Endothelial cell of umbilical vein (primary cell): ENCODE data around the gene CBFA2T3. TPM values are rescaled to one million over a fixed set of nuclear protein-coding genes. Genes with fewer than 3 reads are reported as not detected.

Experiments
- BruUV-seq: library from RNA; stranded (reverse); fragments of 400-500 nt; replicated peaks from 2 replicates; lab custom pipeline; 2021; lab: Mats Ljungman, UMichigan
- CTCF ChIA-PET: fragments of 300-600, 350-600 bp; sonication (Branson Sonifier 250); formaldehyde crosslinking; loops from one replicate; lab custom pipeline; 2021; ENCODE audit warnings: antibody characterized with exemption, inconsistent platforms; lab: Charles Lee
- POLR2A ChIA-PET: fragments of 300-600, 350-600 bp; sonication (Branson Sonifier 250); formaldehyde crosslinking; loops from one replicate; lab custom pipeline; 2021; ENCODE audit warnings: antibody characterized with exemption, inconsistent platforms; lab: Charles Lee
- DNase-seq: peaks from one replicate; pipeline ENCODE4 v3.0.0-alpha.2; 2011; ENCODE audit warnings: low read depth, low spot score
- FAIRE-seq: peaks from 2 replicates; lab custom pipeline; 2011; peaks lifted over from hg19 to GRCh38; lab: Jason Lieb, UNC
- H2AFZ ChIP-seq: 2 replicates; pipeline ENCODE4 v1.6.0; 2012; ENCODE audit warnings: low read depth, low read length, control low read depth, inconsistent platforms
- H3K27ac ChIP-seq: 2 replicates; pipeline ENCODE4 v1.5.1; 2011; ENCODE audit warnings: low read depth, mild to moderate bottlenecking, control low read depth, low read length, moderate library complexity; ENCODE audit not compliant: insufficient read depth
- H3K27me3 ChIP-seq, 2 experiments: 2 replicates each; pipeline versions ENCODE4 v1.6.0 to v1.6.1; 2011; ENCODE audit warnings: low read length in 2 of 2, mixed read lengths in 1 of 2; ENCODE audit not compliant: control insufficient read depth in 2 of 2, insufficient read depth in 2 of 2
- H3K36me3 ChIP-seq, 2 experiments: 2 replicates in 1 of 2; 3 replicates in 1 of 2; pipeline ENCODE4 v1.5.1; 2011; ENCODE audit warnings: low read length in 2 of 2, mild to moderate bottlenecking in 1 of 2, moderate library complexity in 1 of 2; ENCODE audit not compliant: control insufficient read depth in 2 of 2, insufficient read depth in 2 of 2; ENCODE audit errors: extremely low read depth in 1 of 2
- H3K4me1 ChIP-seq: 3 replicates; pipeline ENCODE4 v1.5.1; 2011; ENCODE audit warnings: mild to moderate bottlenecking, low read length; ENCODE audit not compliant: control insufficient read depth, insufficient read depth; ENCODE audit errors: extremely low read depth
- H3K4me2 ChIP-seq: 2 replicates; pipeline ENCODE4 v1.6.1; 2011; ENCODE audit warnings: low read length, control low read depth, mixed read lengths; ENCODE audit not compliant: insufficient read depth
- H3K4me3 ChIP-seq, 3 experiments: fragments of 200-600 bp in 1 of 3; sonication (generic), shearing (Covaris generic) in 1 of 3; replicated peaks in 1 of 3; 2 replicates each; pipeline ENCODE4 v1.5.1; 2011 to 2016; ENCODE audit warnings: control low read depth in 3 of 3, low read length in 3 of 3, mild to moderate bottlenecking in 2 of 3, inconsistent platforms in 1 of 3, low read depth in 1 of 3, moderate library complexity in 1 of 3; ENCODE audit not compliant: insufficient read depth in 1 of 3
- H3K79me2 ChIP-seq: 2 replicates; pipeline ENCODE4 v1.6.0; 2012; ENCODE audit warnings: low read length, inconsistent platforms; ENCODE audit not compliant: control insufficient read depth, insufficient read depth
- H3K9ac ChIP-seq: replicated peaks from 2 replicates; pipeline ENCODE3; 2011; ENCODE audit warnings: low read length, control low read depth; ENCODE audit not compliant: insufficient read depth; ENCODE audit errors: extremely low read depth
- H3K9me1 ChIP-seq: replicated peaks from 3 replicates; pipeline ENCODE4 v1.6.0; 2011; ENCODE audit warnings: mild to moderate bottlenecking, low read length; ENCODE audit not compliant: control insufficient read depth, insufficient read depth; ENCODE audit errors: extremely low read depth
- H3K9me3 ChIP-seq: replicated peaks from 2 replicates; pipeline ENCODE4 v1.5.1; 2012; ENCODE audit warnings: low read length, inconsistent platforms; ENCODE audit not compliant: control insufficient read depth, insufficient read depth
- H4K20me1 ChIP-seq: replicated peaks from 2 replicates; pipeline ENCODE3; 2011; ENCODE audit warnings: mild to moderate bottlenecking, low read length; ENCODE audit not compliant: control insufficient read depth, insufficient read depth; ENCODE audit errors: extremely low read depth
- EZH2 ChIP-seq: IDR thresholded peaks from 2 replicates; pipeline ENCODE4 v1.6.1; 2012; ENCODE audit warnings: borderline replicate concordance, low read depth, mild to moderate bottlenecking, moderate library complexity, low read length, inconsistent platforms; ENCODE audit not compliant: severe bottlenecking
- FOS ChIP-seq: IDR thresholded peaks from 2 replicates; pipeline ENCODE4 v1.6.1; 2011; ENCODE audit warnings: mild to moderate bottlenecking, low read length, moderate library complexity, borderline replicate concordance; ENCODE audit not compliant: insufficient read depth
- GATA2 ChIP-seq: IDR thresholded peaks from 2 replicates; pipeline ENCODE4 v1.7.0; 2011; ENCODE audit warnings: low read depth, mild to moderate bottlenecking, moderate library complexity, mixed read lengths, low read length; ENCODE audit not compliant: insufficient read length, insufficient read depth
- JUN ChIP-seq: IDR thresholded peaks from 2 replicates; pipeline ENCODE4 v1.6.1; 2011; ENCODE audit warnings: borderline replicate concordance, low read depth; ENCODE audit not compliant: insufficient read length, insufficient read depth
- MYC ChIP-seq: IDR thresholded peaks from one replicate; pipeline ENCODE4 v1.6.1; 2011; ENCODE audit warnings: mild to moderate bottlenecking, low read depth, low read length
- POLR2A ChIP-seq: IDR thresholded peaks from 2 replicates; pipeline ENCODE4 v1.6.1; 2012; ENCODE audit warnings: low read depth, mild to moderate bottlenecking, control low read depth, low read length
- POLR2AphosphoS5 ChIP-seq: IDR thresholded peaks from 2 replicates; pipeline ENCODE4 v1.6.1; 2012; ENCODE audit warnings: low read depth, mild to moderate bottlenecking, control low read depth, low read length, moderate library complexity; ENCODE audit not compliant: insufficient read depth
- dilution Hi-C: fragments of 300-500 bp; cut with MboI; formaldehyde crosslinking; loops from one replicate; pipeline ENCODE4 v1.15.0; 2019; ENCODE audit warnings: low sequenced_read_pairs; ENCODE audit not compliant: extremely low pct_ligation_motif_present
- intact Hi-C: fragments of 100-400 bp; cut with micrococcal nuclease; formaldehyde crosslinking; loops from one replicate; pipeline ENCODE4 v1.10.0; 2022
- polyA plus RNA-seq, 4 experiments: library from polyadenylated mRNA; depleted of rRNA in 3 of 4; stranded (reverse) in 3 of 4; unstranded in 1 of 4; fragments of >200 nt; gene quantifications; 2 replicates each; pipeline versions ENCODE4 v1.2.1 to v1.2.3, GENCODE V29; 2011 to 2012; ENCODE audit warnings: missing spikeins in 1 of 4
- total RNA-seq: library from RNA; stranded (reverse); gene quantifications from 2 replicates; pipeline ENCODE4 v1.2.3, GENCODE V29; 2021
- TF ChIP-seq, protein P1 (sequence below), 2 donors: IDR thresholded peaks; 1 replicate in 1 of 2; 2 replicates in 1 of 2; pipeline ENCODE4 v1.5.1; 2011; ENCODE audit warnings: low read length in 2 of 2, mild to moderate bottlenecking in 2 of 2, moderate library complexity in 2 of 2, control low read depth in 1 of 2, inconsistent platforms in 1 of 2, low read depth in 1 of 2; ENCODE audit not compliant: insufficient read depth in 1 of 2; ENCODE audit errors: extremely low read depth in 1 of 2
- TF ChIP-seq, protein P2 (sequence below): IDR thresholded peaks from 2 replicates; pipeline ENCODE4 v1.6.1; 2011; ENCODE audit not compliant: insufficient read depth, insufficient read length

Gene CBFA2T3
- total and polyA plus RNA-seq, 2 donors (not counting 3 experiments of a cell fraction or from before 2014, with no cell fraction given) = not detected

GRCh38 chr16:88922826-88923410 lies 54.1 kb downstream of the CBFA2T3 start:
- no peaks in the 10 kb centered on the region for H3K27me3 ChIP-seq
- dilution Hi-C loops (no loop called here), intact Hi-C loops (loop anchor here (1.0 to 5.0 kb wide), 2 partner anchors 66 to 111 kb away; partner anchors contain the start of genes APRT and TRAPPC2L)
- peak overlapping the region; percentile 49 for H2AFZ ChIP-seq
- no TSS peak for BruUV-seq
- H3K27ac ChIP-seq = no peak overlapping the region
- no peaks in the 10 kb centered on the region for H3K36me3 ChIP-seq
- no peak overlapping the region for H3K9ac ChIP-seq
- H4K20me1 ChIP-seq = no peaks in the 10 kb centered on the region
- no peak overlapping the region for H3K4me3 ChIP-seq
- H3K79me2 ChIP-seq = no peaks in the 10 kb centered on the region
- peaks cover 27% of the 10 kb centered on the region for H3K4me1 ChIP-seq
- POLR2A ChIA-PET = no interaction called here
- TF ChIP-seq, protein P1, sequence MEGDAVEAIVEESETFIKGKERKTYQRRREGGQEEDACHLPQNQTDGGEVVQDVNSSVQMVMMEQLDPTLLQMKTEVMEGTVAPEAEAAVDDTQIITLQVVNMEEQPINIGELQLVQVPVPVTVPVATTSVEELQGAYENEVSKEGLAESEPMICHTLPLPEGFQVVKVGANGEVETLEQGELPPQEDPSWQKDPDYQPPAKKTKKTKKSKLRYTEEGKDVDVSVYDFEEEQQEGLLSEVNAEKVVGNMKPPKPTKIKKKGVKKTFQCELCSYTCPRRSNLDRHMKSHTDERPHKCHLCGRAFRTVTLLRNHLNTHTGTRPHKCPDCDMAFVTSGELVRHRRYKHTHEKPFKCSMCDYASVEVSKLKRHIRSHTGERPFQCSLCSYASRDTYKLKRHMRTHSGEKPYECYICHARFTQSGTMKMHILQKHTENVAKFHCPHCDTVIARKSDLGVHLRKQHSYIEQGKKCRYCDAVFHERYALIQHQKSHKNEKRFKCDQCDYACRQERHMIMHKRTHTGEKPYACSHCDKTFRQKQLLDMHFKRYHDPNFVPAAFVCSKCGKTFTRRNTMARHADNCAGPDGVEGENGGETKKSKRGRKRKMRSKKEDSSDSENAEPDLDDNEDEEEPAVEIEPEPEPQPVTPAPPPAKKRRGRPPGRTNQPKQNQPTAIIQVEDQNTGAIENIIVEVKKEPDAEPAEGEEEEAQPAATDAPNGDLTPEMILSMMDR (IDR thresholded peaks at IDR 0.05; ENCODE audit: extremely low read depth in 1 of 2, insufficient read depth in 1 of 2, low read depth in 1 of 2, low read length in 2 of 2) = no peak
- TF ChIP-seq POLR2A (no peak), MYC (no peak), FOS (no peak), GATA2 (no peak), EZH2 (no peak), JUN (no peak), POLR2AphosphoS5 (no peak)
- TF ChIP-seq, protein P2, sequence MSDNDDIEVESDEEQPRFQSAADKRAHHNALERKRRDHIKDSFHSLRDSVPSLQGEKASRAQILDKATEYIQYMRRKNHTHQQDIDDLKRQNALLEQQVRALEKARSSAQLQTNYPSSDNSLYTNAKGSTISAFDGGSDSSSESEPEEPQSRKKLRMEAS = no peak
- CTCF ChIA-PET = interaction anchor here (1.0 to 2.3 kb wide), 2 partner anchors 9 to 65 kb away, joined by 3 to 7 read pairs; no protein-coding TSS in a partner anchor
- H3K4me2 ChIP-seq = no peak overlapping the region
- H3K9me3 ChIP-seq = no peaks in the 10 kb centered on the region
- H3K9me1 ChIP-seq = no peaks in the 10 kb centered on the region
- FAIRE-seq (no peak), DNase-seq (no peak)
